Stimulated activated CD8-positive, alpha-beta memory T cell treated with anti-CD3 and anti-CD28 coated beads, Interleukin-7, amount 100 ng/mL, for 1 hour (primary cell): ENCODE measurements around the gene PIEZO2.
"Not testable (repeated sequence)": the region's sequence is repeated elsewhere in the genome, so short reads cannot be mapped to it uniquely, and the experiment has no call there.

Experiments
- DNase-seq, 2 donors: peaks; one replicate each; pipeline ENCODE4 v3.0.0-alpha.2; 2020; ENCODE audit warnings: low read depth in 2 of 2

Gene PIEZO2

DNA sequence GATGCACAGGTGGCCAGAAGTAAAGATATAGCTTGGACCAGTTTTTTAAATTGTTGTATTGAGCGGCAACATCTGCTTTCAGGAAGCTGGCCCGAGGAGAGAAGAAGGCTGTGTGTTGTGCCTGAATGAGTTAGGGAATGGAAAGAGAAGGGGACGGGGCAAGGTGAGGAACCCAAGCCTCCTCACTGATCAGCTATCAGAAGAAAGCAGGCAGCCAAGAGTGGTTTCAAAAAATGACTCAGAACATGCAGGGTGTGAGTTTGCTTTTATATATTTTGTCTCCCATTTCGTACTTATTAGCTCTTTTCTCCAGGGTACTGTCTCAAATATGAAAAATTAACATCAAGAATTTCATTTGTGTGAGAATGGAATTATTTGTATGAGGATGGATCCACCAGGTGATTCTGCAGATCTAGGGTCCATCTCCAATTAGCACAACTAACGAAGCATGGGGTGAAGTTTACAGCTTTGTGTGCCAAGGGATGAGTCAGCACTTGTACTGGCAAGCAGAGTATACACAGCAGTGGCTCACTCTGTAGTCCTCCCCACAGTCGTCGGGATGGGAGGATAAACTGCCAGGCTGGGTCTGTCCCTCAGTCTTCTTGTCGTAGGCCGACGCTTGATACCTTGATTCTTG, 175.7 kb downstream of the PIEZO2 start:
- DNase-seq: no peak

DNA sequence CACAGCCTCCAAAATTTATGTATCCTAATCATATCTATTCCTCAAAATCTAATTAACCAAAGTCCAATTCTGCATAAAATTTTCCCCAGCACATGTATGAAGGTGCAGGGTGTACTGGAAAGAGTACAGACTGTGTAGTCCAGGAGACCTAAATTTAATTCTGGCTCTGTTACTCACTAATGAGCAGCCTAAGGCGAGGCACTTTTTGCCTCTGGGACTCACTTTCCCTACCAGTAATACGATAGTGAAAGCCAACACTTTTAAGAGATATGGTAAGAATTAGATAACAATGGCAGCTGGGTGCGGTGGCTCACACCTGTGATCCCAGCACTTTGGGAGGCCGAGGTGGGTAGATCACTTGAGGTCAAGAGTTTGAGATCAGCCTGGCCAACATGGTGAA, 177.7 kb downstream of the PIEZO2 start:
- DNase-seq: no peak

DNA sequence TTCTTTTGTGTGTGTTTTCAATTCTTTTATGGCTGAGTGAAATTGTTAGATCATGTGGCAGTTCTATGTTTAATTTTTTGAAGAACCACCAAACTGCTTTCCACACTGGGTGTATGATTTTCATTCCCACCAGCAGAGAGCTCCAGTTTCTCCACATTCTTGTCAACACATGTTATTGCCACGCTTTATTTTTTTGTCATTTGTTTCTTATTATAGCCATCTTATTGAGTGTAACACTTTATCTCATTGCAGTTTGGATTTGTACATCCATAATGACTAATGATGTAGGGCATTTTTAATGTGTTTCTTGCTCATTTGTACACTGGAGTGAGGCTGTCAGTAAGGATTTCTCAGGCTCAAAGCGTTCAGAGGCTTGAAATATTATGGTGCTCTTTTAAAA, 184.2 kb downstream of the PIEZO2 start:
- no peak for DNase-seq

DNA sequence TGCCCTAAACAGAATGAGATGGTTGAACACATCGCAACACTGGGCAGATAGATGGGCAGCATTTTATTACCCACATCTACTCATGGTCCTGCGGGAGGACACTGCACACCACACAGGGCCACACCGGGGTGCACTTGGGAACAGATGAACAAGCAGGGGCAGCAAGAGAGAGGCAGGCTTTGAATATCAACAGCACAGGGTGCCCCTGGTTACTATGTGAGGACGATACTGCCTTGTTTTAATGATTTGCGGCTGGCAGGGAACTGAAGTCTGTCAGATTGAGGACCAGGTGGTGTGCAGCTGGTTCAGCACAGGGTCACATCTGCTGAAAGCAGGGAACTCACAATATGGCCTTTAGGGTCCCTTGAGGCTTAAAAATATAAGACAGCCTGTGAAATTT, 195.7 kb downstream of the PIEZO2 start:
- DNase-seq: no peak

DNA sequence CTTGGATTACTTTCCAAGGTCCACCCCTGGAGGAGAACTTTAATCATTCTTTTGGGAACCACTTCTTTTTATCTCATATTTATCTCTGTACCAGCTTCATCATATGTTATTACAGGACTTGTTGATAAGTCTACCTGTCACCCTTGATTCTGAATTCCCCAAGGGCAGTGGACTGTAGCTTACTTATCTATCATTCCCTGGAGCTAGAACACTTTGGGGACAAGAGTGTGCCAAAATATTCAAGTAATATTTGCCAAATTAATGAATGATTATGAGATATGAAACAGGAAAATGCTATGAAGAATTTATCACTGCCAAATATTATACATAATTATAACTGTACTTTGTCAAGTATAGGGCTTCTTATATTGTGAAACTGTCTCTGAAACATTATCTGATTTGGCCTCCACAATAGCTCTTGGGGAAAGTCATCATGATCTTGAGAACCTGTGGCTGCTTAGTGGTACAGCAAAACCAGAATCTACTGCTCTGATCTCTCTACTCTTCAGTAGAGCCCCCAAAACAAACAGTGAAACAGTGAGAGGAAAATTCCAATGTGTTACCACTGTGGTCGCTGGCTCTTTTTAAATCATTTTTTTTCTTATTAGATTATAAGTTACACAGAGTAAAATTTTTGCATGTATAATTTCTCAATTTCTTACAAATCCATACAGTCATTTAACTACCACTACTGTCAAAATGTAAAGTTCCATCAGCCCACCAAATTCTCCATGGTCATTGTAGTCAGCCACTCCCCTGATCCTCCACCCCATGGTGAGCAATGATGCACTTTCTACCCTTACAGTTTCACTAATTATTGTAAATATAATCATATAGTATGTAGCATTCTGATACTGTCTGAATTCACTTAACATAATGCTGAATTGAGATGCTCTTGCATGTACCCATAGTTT, 197.5 kb downstream of the PIEZO2 start:
- no peak for DNase-seq

DNA sequence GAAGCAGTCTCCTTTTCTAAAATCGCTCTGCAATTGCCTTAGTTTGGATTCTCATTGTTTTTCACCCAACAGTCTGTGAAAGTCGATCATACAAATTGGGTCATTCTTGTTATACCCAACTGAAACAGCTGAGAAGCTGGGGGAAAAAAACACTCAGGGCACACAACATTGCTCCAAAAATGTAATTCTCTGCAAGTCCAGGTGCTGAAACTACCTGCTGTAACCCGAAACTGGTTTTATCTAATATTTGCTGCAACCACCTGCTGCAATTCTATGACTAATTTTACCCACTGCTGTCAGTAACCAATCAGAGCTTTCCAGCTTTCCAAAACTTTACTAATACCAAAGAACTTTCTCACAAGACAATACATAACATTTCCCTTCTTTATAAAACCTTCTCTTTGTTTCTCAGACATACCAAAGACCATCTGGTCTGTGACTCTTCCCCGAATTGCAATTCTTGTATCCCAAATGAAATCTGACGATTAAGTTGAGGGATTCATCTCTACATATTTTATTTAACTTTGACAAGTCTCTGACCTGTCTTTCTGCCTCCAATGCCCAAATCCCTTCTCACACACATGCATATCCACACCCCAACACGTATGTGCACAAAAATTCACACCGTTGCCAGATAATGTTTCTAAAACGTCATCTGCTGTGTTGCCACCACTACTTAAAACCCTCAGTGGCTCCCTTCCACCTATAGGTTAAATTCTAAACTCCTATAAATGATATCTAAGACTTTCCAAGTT, 198.3 kb downstream of the PIEZO2 start:
- no peak for DNase-seq

DNA sequence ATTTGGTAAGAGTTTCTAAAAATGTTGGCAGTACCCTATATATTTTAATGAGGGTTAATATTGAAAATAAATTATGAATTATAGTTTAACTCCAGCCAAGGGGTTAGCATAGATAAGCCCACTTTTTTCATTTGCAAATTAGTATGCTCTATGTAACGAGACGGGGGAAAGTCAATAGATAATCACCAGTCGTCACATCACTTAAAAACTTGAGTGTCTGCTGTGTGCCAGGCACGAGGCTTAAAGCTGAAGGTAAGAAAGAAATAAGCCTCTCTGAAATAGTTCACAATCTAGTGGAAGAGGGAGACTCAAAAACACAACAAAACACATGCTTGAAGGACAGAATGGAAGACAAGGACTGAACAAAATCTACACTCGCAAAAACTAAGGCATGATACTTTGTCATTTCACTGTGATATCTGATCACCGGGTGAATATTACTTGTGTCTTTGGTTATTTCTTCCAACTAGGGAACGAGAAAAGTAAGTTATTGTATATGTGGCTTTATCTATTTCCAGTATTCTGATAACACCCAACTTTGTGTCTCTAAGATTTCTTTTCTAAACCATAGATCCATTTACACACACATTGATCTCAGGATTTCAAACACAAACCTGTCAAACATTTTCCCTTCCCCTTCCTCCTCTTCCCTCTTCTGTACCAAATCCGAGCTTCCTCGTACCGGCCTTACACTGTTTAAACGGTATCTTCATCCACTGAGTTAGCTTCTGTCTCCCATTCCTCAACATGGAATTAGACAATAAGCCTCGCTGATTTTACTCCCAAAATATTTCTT, 199.1 kb downstream of the PIEZO2 start:
- no peak for DNase-seq

DNA sequence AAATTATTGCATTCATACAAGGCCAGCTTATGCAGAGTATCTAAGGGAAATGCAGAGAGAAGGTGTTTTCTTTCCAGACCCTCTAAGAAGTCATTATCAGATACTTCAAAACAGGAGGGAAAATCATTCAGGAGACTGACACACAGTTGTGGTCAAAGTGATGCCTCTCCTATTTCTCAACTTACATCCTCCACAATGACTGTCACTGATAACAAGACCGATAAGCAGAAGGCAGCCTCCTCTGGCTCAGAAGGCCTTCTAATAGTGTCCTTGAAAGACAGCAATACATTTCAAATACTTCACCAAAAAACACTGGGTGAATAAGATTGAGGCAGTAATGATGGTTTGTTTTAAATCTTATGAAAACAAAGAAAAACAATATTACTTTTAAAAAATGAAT, 199.7 kb downstream of the PIEZO2 start:
- DNase-seq: no peak

DNA sequence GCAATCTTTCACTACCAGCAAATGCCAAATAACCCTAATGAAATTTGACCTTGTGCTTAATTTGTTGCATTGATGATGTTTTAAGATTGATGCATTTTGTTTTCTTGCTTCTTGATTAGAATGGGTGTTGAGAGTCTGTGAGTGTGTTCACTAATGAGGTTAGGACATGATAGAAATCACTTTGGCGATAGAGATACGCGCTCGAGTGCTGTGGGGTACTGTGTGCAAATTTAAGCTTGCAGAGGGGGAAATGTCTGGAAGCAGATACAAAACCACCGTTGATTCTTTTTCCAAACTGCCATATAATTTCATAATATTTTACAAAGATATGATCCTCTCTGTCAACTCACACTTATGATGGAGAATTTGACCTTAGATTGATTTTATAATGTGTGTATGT, 200.9 kb downstream of the PIEZO2 start:
- DNase-seq: no peak

DNA sequence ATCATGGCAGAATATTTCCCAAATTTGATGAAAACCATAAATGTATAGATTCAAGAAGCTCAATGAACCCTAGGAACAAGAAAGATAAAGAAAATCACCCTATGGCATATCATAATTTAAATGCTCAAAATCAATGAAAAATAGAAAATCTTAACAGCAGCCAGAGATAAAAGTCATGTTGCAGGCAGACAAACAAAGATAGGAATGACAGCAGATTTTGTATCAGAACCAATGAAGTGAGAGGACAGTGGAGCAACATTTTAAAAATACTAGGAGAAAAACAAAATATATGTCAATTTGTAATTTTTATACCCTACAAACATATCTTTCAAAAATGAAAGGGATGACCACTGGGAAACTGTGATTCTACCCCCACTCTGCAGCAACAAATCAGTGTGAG, 203.3 kb downstream of the PIEZO2 start:
- no peak for DNase-seq

DNA sequence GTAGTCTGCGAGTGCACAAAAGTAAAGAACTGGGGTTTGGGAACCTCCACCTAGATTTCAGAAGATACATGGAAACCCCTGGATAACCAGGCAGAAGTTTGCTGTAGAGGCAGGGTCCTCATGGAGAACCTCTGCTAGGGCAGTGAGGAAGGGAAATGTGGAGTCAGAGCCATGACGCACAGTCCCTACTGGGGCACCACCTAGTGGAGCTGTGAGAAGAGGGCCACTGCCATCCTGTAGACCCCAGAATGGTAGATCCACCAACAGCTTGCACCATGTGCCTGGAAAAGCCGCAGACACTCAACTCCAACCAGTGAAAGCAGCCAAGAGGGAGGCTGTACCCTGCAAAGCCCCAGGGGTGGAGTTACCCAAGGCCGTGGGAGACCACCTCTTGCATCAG, 206.4 kb downstream of the PIEZO2 start:
- no peak for DNase-seq

DNA sequence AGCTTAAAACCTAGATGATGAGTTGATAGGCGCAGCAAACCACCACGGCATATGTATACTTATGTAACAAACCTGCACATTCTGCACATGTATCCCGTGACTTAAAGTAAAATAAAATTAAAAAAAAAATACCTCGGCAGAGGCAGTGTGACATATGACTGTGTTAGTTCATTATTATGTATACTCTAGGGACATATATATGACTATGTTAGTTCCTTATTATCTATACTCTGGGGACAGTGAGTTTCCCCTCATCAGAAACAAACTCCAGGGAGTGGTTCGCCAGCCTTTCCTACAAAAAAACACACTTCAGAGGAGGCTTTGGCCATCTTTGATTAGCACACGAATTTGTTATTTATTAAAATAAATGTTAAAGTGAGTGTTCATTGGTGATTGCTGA, 209.5 kb downstream of the PIEZO2 start:
- DNase-seq: no peak

DNA sequence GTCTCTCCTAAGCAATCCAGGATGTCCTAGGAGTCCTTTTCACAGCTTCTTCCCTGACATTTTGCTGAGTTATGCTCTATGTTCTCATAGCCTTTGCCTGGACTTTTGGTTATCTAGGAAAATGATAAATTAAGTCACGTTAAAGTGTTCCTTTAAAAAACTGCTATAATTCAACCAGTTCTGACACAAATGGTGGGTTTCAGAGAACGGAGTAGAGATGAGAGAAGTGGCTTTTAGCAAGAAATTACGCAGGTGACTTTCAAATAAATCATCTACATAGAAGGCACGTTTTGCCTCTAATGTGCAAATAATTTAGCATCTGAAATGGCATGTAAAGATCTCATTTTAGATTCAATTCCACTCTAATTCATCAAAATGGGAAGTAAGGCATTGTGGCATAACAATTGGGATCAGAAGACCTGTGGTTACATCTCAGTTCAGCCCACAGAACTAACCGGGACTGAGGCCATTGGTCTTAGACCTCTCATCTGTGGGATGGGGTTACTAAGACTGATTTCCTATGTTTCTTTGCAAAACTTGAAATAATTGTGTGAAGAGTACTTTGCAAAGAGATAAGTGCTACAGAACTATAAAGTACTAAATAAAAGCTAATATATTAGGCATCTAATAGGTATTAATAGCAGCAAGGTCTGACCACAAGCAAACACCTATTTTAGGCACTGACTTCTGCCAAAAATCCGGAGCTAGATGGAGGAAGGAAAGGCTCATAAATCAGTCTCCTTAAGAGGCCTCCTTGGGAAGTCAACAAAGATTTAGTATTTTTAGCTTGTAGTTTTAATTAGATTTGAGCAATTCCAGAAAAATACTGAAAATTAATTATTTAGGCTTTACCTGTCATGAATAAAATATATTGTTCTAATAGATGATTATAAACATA, 211.4 kb downstream of the PIEZO2 start:
- DNase-seq: no peak

DNA sequence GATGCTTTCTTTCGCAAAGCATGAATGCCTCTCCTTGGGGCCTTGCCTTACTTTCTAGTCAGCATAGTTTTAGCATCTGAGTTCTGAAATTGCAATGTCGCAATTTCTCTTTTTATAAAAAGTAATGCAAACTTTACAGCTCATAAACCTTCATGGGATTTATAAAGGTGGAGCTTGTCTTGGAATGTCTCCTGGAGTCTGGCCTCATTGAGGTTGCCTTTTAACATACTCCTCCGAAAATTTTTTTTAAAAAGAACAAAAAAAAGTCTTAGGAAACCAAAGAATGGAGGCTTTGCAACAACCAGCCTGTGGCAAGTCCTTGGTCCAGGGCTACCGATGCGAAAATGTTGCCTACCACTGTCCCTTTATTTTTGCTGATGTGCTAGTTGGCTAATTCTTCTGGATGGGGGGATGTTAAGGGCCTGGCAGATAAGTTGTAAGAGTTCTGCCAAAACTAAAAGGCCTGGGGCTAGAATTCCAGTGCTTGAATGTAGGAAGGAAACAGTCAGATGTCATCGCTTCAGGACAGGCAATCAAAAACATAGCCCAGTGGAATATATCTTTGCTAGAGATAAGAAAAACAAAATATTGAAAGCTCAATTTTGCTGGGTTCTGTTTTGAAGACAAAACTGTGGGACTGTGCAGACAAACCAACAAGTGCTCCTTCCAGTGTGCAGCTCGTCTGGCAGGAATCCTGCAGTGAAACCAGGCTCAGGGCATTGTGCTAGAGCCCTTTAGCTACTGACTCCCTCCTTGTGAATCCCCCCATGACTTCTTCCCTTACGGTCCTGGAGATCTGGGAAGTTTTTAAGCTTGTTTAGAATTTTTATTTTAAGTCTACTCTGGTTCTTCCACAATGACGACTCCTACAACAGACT, 213.0 kb downstream of the PIEZO2 start:
- no peak for DNase-seq

DNA sequence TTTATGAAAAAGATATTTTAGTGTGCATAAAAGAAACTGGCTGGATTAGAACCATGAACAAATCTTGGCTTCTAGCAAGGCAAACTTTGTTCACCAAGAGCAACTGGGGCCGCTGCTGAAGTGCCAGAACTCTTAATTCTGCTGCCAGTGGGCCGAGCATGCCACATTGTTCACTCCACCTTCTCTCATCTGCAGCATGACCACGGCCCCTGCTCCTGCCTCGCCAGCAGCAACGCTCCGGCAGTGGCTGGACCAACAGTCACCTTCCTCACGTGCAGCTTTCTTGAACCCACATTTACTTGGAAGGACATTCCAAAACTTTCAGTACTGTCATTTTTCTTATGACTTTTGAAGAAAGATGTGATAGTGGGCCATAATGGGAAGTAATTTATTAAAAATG, 213.8 kb downstream of the PIEZO2 start:
- DNase-seq: no peak

DNA sequence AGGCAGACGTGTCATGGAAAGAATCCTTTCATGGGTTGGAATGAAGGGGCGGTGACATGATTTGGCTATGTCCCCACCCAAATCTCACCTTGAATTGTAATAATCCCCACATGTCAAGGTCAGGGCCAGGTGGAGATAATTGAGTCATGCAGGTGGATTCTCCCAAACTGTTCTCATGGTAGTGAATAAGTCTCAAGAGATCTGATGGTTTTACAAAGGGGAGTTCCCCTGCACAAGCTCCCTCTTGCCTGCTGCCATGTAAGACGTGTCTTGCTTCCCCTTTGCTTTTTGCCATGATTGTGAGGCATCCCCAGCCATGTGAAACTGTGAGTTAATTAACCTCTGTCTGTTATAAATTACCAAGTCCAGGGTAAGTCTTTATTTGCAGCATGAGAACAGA, 215.7 kb downstream of the PIEZO2 start:
- not testable (repeated sequence) for DNase-seq

DNA sequence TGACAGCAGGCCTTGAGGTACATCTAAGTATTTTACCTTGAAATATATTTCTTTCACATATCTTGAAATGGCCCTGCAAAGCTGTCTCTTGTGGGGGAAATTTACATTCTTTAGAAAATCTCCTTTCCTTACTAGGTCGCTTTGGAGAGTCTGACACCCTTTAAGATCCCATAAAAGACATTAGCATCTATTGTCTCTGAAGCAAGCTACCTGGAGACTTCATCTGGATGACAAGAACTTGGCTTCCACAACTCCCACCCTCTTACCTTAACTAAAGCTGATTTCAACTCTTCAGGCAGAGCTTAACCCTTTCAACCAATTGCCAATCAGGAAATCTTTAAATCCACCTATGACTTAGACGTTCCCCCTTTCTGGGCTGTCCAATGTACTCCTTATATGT, 219.3 kb downstream of the PIEZO2 start:
- no peak for DNase-seq

DNA sequence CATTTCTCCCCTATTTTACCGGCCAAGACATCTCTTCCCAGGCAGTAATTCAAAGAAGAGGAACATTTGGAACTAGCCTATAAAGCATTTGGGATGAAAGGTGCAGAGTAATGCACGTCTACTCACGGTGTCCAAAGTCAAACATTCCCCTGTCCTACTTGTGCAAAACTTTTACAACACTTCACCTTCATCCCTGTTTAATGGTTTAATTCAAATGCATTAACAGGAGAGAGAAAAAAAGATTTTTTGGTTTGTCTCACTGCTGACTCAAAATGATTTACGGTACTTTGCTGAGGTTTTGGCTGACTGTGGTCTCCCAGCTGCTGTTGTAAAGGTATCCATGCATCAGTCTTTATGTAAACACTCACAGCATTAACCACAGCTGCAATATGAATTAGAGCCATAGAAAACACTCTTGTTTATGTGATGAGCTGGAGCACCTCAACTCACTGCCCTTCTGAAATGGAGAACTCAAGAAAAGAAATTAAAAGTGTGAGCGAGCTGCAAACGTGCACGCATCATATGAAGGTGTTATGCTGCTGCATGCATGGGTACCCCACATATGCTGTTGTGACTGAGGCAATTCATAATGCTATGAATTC, 220.5 kb downstream of the PIEZO2 start:
- no peak for DNase-seq

DNA sequence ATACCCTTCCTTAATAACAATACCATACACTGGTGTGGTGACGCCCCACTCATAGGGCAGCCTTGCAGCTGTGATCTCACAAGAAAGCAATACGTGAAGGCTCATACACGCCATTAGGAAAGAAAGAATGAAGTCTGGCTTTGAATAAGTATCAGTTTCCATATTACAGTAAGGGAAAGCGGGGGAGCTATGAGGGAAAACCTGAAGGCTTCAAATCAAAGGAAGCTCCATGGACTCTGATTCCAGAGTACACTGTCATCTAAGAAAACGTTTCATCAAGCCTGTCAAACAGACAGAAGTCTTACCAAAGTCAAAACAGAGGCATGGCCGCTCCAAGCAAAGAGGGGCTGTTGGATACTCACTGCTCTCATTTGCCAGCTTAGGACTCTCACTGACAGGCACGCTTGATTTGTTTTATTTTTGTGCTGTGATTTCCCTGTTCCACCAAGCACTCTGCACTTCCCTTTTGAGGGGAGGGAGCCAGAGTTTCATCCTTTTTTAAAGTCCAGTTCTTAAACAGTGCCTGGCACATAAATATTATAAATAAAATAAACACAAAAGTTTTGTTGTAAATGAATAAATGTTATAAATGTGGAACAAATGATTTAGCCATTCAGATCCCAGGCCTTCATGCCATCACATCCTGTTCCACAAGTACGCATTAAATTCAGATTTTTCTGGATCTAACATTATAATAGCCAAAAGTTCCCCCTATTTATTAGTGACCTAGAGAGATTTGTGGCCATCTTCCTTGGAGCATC, 221.2 kb downstream of the PIEZO2 start:
- no peak for DNase-seq
